Colon (tissue), 2 donors: ENCODE data around the gene APC2.
"Not testable (repeated sequence)": the region's sequence is repeated elsewhere in the genome, so short reads cannot be mapped to it uniquely, and the experiment has no call there.

Experiments
- FAIRE-seq: peaks from 2 replicates; lab custom pipeline; 2012; peaks lifted over from hg19 to GRCh38; lab: Jason Lieb, UNC
- donor health status: control.
- donor health status: control.

Gene APC2

GRCh38 chr19:1513499-1514294 lies 63.8 kb downstream of the APC2 start:
- FAIRE-seq, result no peak

DNA sequence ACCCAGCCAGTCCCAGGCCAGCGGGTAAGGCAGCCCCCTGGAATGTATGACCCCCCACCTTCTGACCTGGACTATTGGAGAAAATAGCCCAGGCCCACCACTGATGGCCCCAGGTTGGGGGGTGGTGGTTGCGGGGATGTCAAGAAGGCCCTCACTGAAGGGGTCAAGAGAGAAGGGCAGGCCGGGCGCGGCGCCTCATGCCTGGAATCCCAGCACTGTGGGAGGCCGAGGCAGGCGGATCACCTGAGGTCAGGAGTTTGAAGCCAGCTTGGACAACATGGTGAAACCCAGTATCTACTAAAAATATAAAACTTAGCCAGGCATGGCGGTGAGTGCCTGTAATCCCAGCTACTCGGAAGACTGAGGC lies 64.4 kb downstream of the APC2 start:
- FAIRE-seq, result no peak

GRCh38 chr19:1514986-1515721 lies 65.2 kb downstream of the APC2 start:
- no peak for FAIRE-seq

DNA sequence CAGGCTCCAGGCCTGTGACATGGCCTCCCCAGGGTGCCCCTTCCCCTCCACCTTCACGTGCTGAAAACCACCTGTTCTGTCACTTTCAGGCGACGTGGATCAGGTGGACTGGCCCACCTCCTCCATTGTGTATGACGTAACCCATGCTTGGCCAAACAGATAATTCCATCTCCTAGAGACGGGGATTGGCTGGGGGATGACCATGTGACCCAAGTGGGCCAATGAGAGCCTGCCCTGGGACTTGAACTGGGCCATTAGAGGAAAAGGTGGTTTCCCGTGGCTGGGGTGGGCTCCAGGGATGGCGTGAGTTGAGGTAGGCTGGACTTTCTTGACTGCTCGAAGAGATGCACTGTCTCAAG lies 66.5 kb downstream of the APC2 start:
- FAIRE-seq, result no peak

GRCh38 chr19:1518471-1518870 lies 68.5 kb downstream of the APC2 start:
- FAIRE-seq, result no peak

DNA sequence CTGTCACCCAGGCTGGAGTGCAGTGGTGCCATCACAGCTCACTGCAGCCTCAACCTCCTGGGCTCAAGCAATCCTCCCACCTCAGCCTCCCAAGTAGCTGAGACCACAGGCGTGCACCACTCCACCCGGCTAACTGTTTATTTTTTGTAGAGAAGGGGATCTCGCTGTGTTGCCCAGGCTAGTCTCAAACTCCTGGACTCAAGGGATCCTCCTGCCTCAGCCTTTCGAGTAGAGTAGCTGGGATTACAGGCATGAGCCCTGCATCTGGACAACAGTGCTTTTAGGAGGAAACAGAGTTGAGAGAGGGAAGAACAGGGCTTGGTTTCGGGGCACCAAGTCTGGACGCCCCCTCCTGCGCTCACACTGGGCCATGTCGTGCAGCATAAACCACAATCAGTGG lies 69.9 kb downstream of the APC2 start:
- FAIRE-seq, result not testable (repeated sequence)

GRCh38 chr19:1520203-1520780 lies 70.4 kb downstream of the APC2 start:
- FAIRE-seq, result no peak

DNA sequence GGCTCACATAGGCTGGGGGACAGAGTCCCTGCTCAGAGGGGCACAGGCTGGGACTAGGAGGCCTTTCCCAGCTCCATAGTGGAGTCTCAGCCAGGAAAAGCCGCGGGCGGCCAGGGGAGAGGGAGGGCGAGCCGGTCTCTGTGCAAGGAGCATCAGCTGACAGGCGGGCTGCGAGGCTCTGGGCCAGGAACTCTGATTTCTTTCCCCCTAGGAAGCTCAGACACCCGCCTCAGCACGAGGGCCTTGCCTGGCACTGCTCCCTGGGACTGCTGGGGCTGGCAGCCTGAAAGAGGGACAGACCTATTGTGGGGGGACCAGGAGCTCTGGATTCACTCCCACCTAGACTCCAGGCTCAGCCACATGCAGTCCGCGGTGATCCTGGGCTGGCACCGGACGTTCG lies 71.7 kb downstream of the APC2 start:
- no peak for FAIRE-seq

DNA sequence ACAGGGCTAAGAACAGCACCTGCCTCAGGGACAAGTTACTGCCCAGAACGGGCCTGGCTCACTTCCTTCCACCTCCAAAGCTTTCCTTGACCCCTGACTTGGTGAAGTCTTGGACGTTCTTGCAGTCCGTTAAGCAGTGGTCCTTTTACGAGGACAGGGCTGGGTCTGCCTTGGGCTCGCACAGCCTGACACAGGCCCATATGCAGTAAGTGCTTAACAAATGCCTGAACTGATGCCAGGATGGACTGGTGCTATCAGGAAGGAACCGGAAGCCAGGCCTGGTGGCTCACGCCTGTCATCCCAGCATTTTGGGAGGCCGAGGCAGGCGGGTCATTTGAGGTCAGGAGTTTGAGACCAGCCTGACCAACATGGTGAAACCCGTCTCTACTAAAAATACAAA lies 72.1 kb downstream of the APC2 start:
- FAIRE-seq, result no peak

DNA sequence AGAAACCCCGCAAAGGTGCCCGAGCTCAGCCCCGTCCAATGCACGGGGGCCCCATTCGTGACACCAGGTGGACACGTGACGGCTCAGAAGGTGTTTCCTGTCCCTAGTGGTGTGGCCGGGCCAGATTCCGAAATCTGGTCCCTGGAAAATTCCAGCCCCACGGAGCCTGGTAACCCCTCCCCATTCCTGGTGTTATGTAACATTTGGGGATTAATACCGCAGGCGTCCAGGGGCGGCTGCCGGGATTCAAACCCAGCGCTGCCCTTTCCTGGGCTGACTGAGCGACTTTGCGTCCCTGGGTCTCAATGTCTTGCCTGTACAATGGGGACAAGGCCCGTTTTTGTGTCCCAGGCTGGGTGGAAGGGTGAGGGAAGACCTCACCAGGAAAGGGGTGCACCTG lies 72.9 kb downstream of the APC2 start:
- FAIRE-seq, result no peak
